Right atrium auricular region (tissue), 2 donors: Measurements from ENCODE around the gene STAMBPL1. TPM values are rescaled to one million over a fixed set of nuclear protein-coding genes. Genes with fewer than 3 reads are reported as not detected.

ENCODE experiments used
- DNase-seq: peaks from one replicate; pipeline ENCODE4 v3.0.0-alpha.2; 2019; ENCODE audit warnings: low spot score
- H3K27ac ChIP-seq, 2 donors: fragments of 200-600 bp; sonication (generic); 1 replicate in 1 of 2; 2 replicates in 1 of 2; pipeline ENCODE4 v1.5.1; 2016 to 2019
- H3K27me3 ChIP-seq, 2 donors: fragments of 200-600 bp; sonication (generic); one replicate each; pipeline versions ENCODE4 v1.5.1 to v1.6.0; 2017 to 2019
- H3K36me3 ChIP-seq: fragments of 200-600 bp; sonication (generic); one replicate; pipeline ENCODE4 v1.5.1; 2016
- H3K4me1 ChIP-seq, 2 donors: fragments of 200-600 bp; sonication (generic); one replicate each; pipeline versions ENCODE4 v1.5.1 to v1.6.0; 2017 to 2019
- H3K4me3 ChIP-seq, 2 donors: fragments of 200-600 bp; sonication (generic); 1 replicate in 1 of 2; 2 replicates in 1 of 2; pipeline ENCODE4 v1.5.1; 2017 to 2019; ENCODE audit warnings: mild to moderate bottlenecking in 1 of 2, moderate library complexity in 1 of 2
- H3K9me3 ChIP-seq, 2 donors: fragments of 200-600 bp; sonication (generic); one replicate each; pipeline ENCODE4 v1.5.1; 2019
- CTCF ChIP-seq, 2 donors: fragments of 200-600 bp; sonication (generic); IDR thresholded peaks; one replicate each; pipeline ENCODE4 v1.5.1; 2019; ENCODE audit warnings: antibody characterized with exemption in 2 of 2
- total RNA-seq, 2 donors: library from RNA; depleted of rRNA; stranded (reverse); fragments of >200 nt; gene quantifications; one replicate each; pipeline ENCODE4 v1.1.0, GENCODE V29; 2016

The STAMBPL1 gene
- total RNA-seq, 2 donors from 2014 or later, result 8.8 to 13.8 TPM

DNA sequence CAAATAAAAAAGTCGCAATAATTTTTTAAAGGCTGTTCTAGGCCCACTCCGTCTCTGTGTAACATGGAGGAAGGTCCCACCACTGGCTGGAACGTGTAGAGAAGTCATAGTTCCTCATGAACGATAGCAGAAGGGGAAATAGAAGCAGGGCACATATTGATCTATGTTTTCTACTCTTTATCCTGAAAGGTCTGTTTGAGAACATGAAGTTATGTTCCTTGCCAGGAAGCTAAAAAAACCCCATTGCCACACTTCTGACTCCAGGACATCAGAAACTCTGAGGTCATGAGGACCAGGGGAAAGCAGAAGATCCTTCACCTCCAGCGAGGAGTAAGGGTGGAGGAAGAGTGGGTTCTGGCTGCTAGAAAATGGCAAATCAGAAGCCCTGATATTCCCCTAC lies 39.2 kb upstream of the STAMBPL1 start:
- Histone ChIP-seq H3K4me1 (no peaks in the 10 kb centered on the region), H3K4me3 (no peak overlapping the region), H3K9me3 (no peaks in the 10 kb centered on the region), H3K27ac (no peak overlapping the region), H3K27me3 (no peaks in the 10 kb centered on the region), H3K36me3 (no peaks in the 10 kb centered on the region)
- TF ChIP-seq CTCF (IDR thresholded peaks at IDR 0.05), result no peak
- no peak for DNase-seq

GRCh38 chr10:88841316-88842111 lies 38.5 kb upstream of the STAMBPL1 start:
- Histone ChIP-seq H3K27ac (no peak overlapping the region), H3K4me1 (no peaks in the 10 kb centered on the region), H3K9me3 (no peaks in the 10 kb centered on the region), H3K4me3 (no peak overlapping the region), H3K36me3 (no peaks in the 10 kb centered on the region), H3K27me3 (no peaks in the 10 kb centered on the region)
- DNase-seq, result no peak
- TF ChIP-seq CTCF (IDR thresholded peaks at IDR 0.05), result no peak

DNA sequence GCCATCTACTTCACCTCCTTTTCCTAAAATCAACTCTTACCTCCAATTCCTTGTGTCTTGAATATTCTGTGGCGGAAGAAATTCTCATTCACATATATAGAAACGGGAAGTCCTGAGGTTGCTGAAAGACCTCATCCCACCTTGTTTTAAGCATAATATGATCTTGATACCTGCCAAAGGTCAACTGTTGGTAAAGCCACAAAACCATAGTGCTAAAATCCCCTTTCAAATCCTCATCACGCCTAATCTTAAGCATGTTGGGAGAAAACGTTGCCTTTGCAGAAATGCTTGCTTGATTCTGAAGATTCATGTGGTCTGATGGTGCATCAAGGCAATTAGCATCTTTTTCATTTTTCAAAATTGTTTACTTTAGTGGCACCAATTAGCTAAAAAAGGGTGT lies 36.9 kb upstream of the STAMBPL1 start:
- Histone ChIP-seq H3K4me3 (no peak overlapping the region), H3K27ac (no peak overlapping the region), H3K36me3 (no peaks in the 10 kb centered on the region), H3K4me1 (no peaks in the 10 kb centered on the region), H3K27me3 (no peaks in the 10 kb centered on the region), H3K9me3 (no peaks in the 10 kb centered on the region)
- TF ChIP-seq CTCF (IDR thresholded peaks at IDR 0.05), result no peak
- DNase-seq, result no peak

GRCh38 chr10:88848499-88848898 lies 31.5 kb upstream of the STAMBPL1 start:
- Histone ChIP-seq H3K4me1 (no peaks in the 10 kb centered on the region), H3K27ac (no peak overlapping the region)
- no peak for DNase-seq

GRCh38 chr10:88849234-88849633 lies 30.8 kb upstream of the STAMBPL1 start:
- Histone ChIP-seq H3K27me3 (no peaks in the 10 kb centered on the region), H3K4me1 (no peaks in the 10 kb centered on the region), H3K4me3 (no peak overlapping the region), H3K9me3 (no peaks in the 10 kb centered on the region), H3K27ac (no peak overlapping the region), H3K36me3 (no peaks in the 10 kb centered on the region)
- no peak for TF ChIP-seq CTCF (IDR thresholded peaks at IDR 0.05)
- no peak for DNase-seq

More at GRCh38 chr10:88848499-88848898, 31.5 kb upstream of the STAMBPL1 start:
- Histone ChIP-seq H3K27me3 (no peaks in the 10 kb centered on the region), H3K9me3 (no peaks in the 10 kb centered on the region), H3K4me3 (no peak overlapping the region), H3K36me3 (no peaks in the 10 kb centered on the region)
- no peak for TF ChIP-seq CTCF (IDR thresholded peaks at IDR 0.05)

- no peaks in the 10 kb centered on the region for H3K27me3 ChIP-seq
- no peaks in the 10 kb centered on the region for H3K36me3 ChIP-seq
- H3K4me1 ChIP-seq, result no peaks in the 10 kb centered on the region
- no peak for DNase-seq
- no peak overlapping the region for H3K27ac ChIP-seq
- H3K9me3 ChIP-seq, result no peaks in the 10 kb centered on the region
- TF ChIP-seq CTCF (IDR thresholded peaks at IDR 0.05), result no peak
- H3K4me3 ChIP-seq, result no peak overlapping the region
Measured at GRCh38 chr10:88850712-88851111, 29.3 kb upstream of the STAMBPL1 start.
